NCI-H1105 treated with DMSO at 0.1 percent for 48 hours (cell line): ENCODE measurements around the gene PM20D2.

Source experiments
- DNase-seq: peaks from one replicate; lab custom pipeline; 2025; lab: John Stamatoyannopoulos, UW

Gene PM20D2

GRCh38 chr6:89204096-89204495 lies 58.2 kb downstream of the PM20D2 start:
- no peak for DNase-seq

GRCh38 chr6:89205819-89206218 lies 60.0 kb downstream of the PM20D2 start:
- no peak for DNase-seq

- DNase-seq, result no peak
These were observed 62.7 kb downstream of the PM20D2 start for GRCh38 chr6:89208551-89208950.

- no peak for DNase-seq
These were observed 63.6 kb downstream of the PM20D2 start for GRCh38 chr6:89209457-89209856.

GRCh38 chr6:89212472-89212871 lies 66.6 kb downstream of the PM20D2 start:
- DNase-seq, result no peak

- no peak for DNase-seq
These were observed 68.3 kb downstream of the PM20D2 start for GRCh38 chr6:89214197-89214596.
